SK-N-SH treated with all-trans-retinoic acid at 6 μM for 48 hours (cell line): ENCODE data around the gene SLAMF1.

Source experiments
- ATAC-seq: fragments of 200-7000 bp; cut with Tn5 transposase; 3 replicates; pipeline ENCODE4 v1.9.1; 2020; ENCODE audit warnings: mild to moderate bottlenecking, moderate library complexity
- BACH2 ChIP-seq: fragments of 250-450 bp; sonication (Bioruptor Pico); IDR thresholded peaks from 2 replicates; pipeline ENCODE4 v1.9.0; 2021; ENCODE audit warnings: mild to moderate bottlenecking, borderline replicate concordance
- CSDC2 ChIP-seq: fragments of 250-450 bp; sonication (Bioruptor Pico); IDR thresholded peaks from 2 replicates; pipeline ENCODE4 v1.5.0; 2020; ENCODE audit warnings: mild to moderate bottlenecking, moderate library complexity
- GLIS3 ChIP-seq: fragments of 250-450 bp; sonication (Bioruptor Pico); IDR thresholded peaks from 2 replicates; pipeline ENCODE4 v1.5.0; 2020; ENCODE audit warnings: mild to moderate bottlenecking, moderate library complexity
- OSR1 ChIP-seq: fragments of 250-450 bp; sonication (Bioruptor Pico); IDR thresholded peaks from 2 replicates; pipeline ENCODE4 v1.8.0; 2022; ENCODE audit warnings: moderate library complexity, mild to moderate bottlenecking, inconsistent platforms
- PPARA ChIP-seq: fragments of 250-450 bp; sonication (Bioruptor Pico); IDR thresholded peaks from 2 replicates; pipeline ENCODE4 v1.5.0; 2020; ENCODE audit warnings: mild to moderate bottlenecking, borderline replicate concordance
- RARB ChIP-seq: fragments of 250-450 bp; sonication (Bioruptor Pico); IDR thresholded peaks from 2 replicates; pipeline ENCODE4 v1.8.0; 2021; ENCODE audit warnings: mild to moderate bottlenecking, moderate library complexity
- SNAI2 ChIP-seq: fragments of 250-450 bp; sonication (Bioruptor Pico); IDR thresholded peaks from 2 replicates; pipeline ENCODE4 v1.5.0; 2020; ENCODE audit warnings: mild to moderate bottlenecking, moderate library complexity
- TCF4 ChIP-seq: fragments of 250-450 bp; sonication (Bioruptor Pico); IDR thresholded peaks from 2 replicates; pipeline ENCODE4 v1.8.0; 2021; ENCODE audit warnings: mild to moderate bottlenecking, moderate library complexity, borderline replicate concordance
- TOX ChIP-seq: fragments of 250-450 bp; sonication (Bioruptor Pico); IDR thresholded peaks from 2 replicates; pipeline ENCODE4 v1.8.0; 2021; ENCODE audit warnings: mild to moderate bottlenecking, moderate library complexity, borderline replicate concordance
- ZFP30 ChIP-seq: fragments of 450-650 bp; formaldehyde crosslinking; IDR thresholded peaks from 2 replicates; pipeline ENCODE4 v1.5.0; 2022; ENCODE audit warnings: mild to moderate bottlenecking, moderate library complexity
- ZNF565 ChIP-seq: fragments of 450-650 bp; formaldehyde crosslinking; conservative IDR thresholded peaks from 2 replicates; pipeline ENCODE4 v1.5.0; 2020; ENCODE audit warnings: low read depth, mild to moderate bottlenecking, moderate library complexity
- ZNF70 ChIP-seq: fragments of 450-650 bp; formaldehyde crosslinking; IDR thresholded peaks from 2 replicates; pipeline ENCODE4 v1.5.0; 2020; ENCODE audit warnings: mild to moderate bottlenecking, moderate library complexity
- TF ChIP-seq, protein P1 (sequence below): fragments of 250-450 bp; sonication (Bioruptor Pico); IDR thresholded peaks from 2 replicates; pipeline ENCODE4 v1.8.0; 2021; ENCODE audit warnings: low read depth, mild to moderate bottlenecking, moderate library complexity, borderline replicate concordance
- TF ChIP-seq, protein P2 (sequence below): fragments of 250-450 bp; sonication (Bioruptor Pico); IDR thresholded peaks from 2 replicates; pipeline ENCODE4 v1.8.0; 2020; ENCODE audit warnings: mild to moderate bottlenecking, moderate library complexity, borderline replicate concordance
- TF ChIP-seq, protein P3 (sequence below): fragments of 250-450 bp; sonication (Bioruptor Pico); IDR thresholded peaks from 2 replicates; pipeline ENCODE4 v1.5.0; 2020; ENCODE audit warnings: mild to moderate bottlenecking, moderate library complexity
- TF ChIP-seq, protein P4 (sequence below): fragments of 250-450 bp; sonication (Bioruptor Pico); IDR thresholded peaks from 2 replicates; pipeline ENCODE4 v1.5.1; 2020; ENCODE audit warnings: low read depth, mild to moderate bottlenecking, moderate library complexity

The SLAMF1 gene

DNA sequence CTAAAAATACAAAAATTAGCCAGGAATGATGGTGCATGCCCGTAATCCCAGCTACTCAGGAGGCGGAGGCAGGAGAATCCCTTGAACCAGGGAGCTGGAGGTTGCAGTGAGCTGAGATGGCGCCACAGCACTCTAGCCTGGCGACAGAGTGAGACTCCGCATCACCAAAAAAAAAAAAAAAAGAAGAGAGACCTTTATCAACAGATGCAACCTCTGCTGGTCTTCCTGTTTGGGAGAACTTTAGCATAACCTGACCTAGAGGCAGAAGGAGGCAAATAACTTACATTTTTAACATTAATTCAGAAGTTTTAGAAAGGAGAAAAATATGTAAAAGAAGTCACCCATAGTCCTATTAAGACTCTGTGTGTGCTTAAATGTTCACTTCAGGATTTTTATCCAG, 32.4 kb downstream of the SLAMF1 start:
- TF ChIP-seq, protein P1, sequence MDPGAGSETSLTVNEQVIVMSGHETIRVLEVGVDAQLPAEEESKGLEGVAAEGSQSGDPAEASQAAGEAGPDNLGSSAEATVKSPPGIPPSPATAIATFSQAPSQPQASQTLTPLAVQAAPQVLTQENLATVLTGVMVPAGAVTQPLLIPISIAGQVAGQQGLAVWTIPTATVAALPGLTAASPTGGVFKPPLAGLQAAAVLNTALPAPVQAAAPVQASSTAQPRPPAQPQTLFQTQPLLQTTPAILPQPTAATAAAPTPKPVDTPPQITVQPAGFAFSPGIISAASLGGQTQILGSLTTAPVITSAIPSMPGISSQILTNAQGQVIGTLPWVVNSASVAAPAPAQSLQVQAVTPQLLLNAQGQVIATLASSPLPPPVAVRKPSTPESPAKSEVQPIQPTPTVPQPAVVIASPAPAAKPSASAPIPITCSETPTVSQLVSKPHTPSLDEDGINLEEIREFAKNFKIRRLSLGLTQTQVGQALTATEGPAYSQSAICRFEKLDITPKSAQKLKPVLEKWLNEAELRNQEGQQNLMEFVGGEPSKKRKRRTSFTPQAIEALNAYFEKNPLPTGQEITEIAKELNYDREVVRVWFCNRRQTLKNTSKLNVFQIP (CRISPR knock-in tag), result no peak
- TF ChIP-seq ZNF565 (CRISPR knock-in tag) (no peak), OSR1 (CRISPR knock-in tag) (no peak), CSDC2 (no peak), ZNF70 (CRISPR knock-in tag) (no peak), ZFP30 (no peak), SNAI2 (CRISPR knock-in tag) (no peak), BACH2 (no peak), GLIS3 (CRISPR knock-in tag) (no peak), RARB (CRISPR knock-in tag) (no peak), PPARA (CRISPR knock-in tag) (no peak)
- TF ChIP-seq, protein P2, sequence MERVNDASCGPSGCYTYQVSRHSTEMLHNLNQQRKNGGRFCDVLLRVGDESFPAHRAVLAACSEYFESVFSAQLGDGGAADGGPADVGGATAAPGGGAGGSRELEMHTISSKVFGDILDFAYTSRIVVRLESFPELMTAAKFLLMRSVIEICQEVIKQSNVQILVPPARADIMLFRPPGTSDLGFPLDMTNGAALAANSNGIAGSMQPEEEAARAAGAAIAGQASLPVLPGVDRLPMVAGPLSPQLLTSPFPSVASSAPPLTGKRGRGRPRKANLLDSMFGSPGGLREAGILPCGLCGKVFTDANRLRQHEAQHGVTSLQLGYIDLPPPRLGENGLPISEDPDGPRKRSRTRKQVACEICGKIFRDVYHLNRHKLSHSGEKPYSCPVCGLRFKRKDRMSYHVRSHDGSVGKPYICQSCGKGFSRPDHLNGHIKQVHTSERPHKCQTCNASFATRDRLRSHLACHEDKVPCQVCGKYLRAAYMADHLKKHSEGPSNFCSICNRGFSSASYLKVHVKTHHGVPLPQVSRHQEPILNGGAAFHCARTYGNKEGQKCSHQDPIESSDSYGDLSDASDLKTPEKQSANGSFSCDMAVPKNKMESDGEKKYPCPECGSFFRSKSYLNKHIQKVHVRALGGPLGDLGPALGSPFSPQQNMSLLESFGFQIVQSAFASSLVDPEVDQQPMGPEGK, result no peak
- TF ChIP-seq, protein P3, sequence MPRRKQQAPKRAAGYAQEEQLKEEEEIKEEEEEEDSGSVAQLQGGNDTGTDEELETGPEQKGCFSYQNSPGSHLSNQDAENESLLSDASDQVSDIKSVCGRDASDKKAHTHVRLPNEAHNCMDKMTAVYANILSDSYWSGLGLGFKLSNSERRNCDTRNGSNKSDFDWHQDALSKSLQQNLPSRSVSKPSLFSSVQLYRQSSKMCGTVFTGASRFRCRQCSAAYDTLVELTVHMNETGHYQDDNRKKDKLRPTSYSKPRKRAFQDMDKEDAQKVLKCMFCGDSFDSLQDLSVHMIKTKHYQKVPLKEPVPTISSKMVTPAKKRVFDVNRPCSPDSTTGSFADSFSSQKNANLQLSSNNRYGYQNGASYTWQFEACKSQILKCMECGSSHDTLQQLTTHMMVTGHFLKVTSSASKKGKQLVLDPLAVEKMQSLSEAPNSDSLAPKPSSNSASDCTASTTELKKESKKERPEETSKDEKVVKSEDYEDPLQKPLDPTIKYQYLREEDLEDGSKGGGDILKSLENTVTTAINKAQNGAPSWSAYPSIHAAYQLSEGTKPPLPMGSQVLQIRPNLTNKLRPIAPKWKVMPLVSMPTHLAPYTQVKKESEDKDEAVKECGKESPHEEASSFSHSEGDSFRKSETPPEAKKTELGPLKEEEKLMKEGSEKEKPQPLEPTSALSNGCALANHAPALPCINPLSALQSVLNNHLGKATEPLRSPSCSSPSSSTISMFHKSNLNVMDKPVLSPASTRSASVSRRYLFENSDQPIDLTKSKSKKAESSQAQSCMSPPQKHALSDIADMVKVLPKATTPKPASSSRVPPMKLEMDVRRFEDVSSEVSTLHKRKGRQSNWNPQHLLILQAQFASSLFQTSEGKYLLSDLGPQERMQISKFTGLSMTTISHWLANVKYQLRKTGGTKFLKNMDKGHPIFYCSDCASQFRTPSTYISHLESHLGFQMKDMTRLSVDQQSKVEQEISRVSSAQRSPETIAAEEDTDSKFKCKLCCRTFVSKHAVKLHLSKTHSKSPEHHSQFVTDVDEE (CRISPR knock-in tag), result no peak
- no peak for ATAC-seq

DNA sequence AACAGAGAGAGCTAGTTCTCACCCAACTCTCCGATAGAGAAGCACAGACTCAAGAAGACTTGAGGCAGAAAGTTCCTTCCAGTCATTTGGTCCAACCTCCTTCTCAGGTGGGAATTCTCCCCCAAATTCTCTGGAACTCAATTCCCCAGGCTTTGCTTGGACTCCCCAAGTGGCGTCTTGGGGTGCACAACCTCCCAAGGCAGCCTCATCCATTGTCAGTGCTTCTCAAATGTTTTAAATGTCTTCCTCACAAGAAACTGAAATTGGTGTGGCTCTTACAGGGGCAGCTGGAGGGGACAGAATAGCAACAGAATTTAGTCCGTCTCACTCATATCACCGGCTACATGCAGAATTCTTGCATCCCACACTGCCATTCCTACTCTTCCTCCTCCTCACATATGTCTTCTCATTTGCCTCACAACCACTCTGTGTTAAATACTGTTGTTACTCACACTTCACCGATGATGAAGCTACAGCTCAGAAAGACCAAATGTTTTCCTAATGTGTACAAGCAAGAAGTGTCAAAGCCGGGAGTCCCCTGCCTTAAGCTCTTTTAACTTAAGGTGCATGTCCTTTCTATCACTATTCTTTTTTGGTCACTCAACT, 34.1 kb downstream of the SLAMF1 start:
- TF ChIP-seq, protein P4, sequence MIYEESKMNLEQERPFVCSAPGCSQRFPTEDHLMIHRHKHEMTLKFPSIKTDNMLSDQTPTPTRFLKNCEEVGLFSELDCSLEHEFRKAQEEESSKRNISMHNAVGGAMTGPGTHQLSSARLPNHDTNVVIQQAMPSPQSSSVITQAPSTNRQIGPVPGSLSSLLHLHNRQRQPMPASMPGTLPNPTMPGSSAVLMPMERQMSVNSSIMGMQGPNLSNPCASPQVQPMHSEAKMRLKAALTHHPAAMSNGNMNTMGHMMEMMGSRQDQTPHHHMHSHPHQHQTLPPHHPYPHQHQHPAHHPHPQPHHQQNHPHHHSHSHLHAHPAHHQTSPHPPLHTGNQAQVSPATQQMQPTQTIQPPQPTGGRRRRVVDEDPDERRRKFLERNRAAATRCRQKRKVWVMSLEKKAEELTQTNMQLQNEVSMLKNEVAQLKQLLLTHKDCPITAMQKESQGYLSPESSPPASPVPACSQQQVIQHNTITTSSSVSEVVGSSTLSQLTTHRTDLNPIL, result no peak
- TF ChIP-seq, protein P3 (CRISPR knock-in tag), result no peak
- TF ChIP-seq, protein P2, result no peak
- no peak for TF ChIP-seq CSDC2
- TF ChIP-seq, all 23 proteins: peak for 0
- no peak for ATAC-seq

DNA sequence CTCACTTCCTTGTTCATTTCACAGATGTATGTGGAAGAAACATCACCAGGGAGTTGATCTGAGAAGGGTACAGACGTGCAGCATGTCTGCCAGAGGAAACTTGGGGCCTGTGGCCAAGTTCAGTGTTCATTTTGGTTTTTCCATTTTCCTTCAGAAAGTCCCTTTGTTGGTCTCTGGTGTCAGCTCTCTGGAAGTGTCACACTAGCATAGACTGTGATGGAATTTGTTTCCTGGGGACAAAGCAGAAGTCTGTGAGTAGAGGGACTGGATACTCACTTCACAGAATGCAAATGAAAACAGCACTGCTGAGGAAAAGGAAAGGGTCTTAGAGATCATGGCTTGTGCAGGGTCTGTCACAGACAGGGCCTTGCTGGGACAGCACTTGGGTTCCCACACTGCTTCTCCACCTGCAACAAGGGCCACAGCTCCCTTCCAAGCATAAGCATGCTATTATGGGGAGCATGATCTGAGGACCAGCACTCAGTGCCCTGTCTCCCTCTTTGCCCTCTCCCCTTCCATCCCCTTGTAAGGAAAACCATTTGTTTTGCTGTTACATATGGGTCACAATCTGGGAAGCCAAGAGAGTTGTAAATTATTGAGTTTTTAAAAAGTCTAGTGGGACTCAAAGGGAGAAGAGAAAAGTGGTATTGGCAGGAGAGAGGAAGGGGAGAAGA, 36.1 kb downstream of the SLAMF1 start:
- TF ChIP-seq TOX (CRISPR knock-in tag) (no peak), TCF4 (CRISPR knock-in tag) (no peak), CSDC2 (no peak), OSR1 (CRISPR knock-in tag) (no peak)
- TF ChIP-seq, protein P2, result no peak
- TF ChIP-seq, protein P4, result no peak
- no peak for ATAC-seq
